Muscle of leg (tissue), 11 donors: ENCODE data around the gene C3orf20. TPM values are rescaled to one million over a fixed set of nuclear protein-coding genes. Genes with fewer than 3 reads are reported as not detected.

Source experiments
- DNase-seq: peaks from one replicate; pipeline ENCODE4 v3.0.0; 2013
- H3K27ac ChIP-seq: one replicate; pipeline ENCODE4 v1.5.1; 2013; ENCODE audit warnings: mild to moderate bottlenecking, low read length, control low read depth
- H3K27me3 ChIP-seq: one replicate; pipeline ENCODE4 v1.6.1; 2013; ENCODE audit warnings: low read length; ENCODE audit not compliant: control insufficient read depth, insufficient read depth
- H3K36me3 ChIP-seq: one replicate; pipeline ENCODE4 v1.6.1; 2013; ENCODE audit warnings: low read length; ENCODE audit not compliant: control insufficient read depth, insufficient read depth
- H3K4me1 ChIP-seq: one replicate; pipeline ENCODE4 v1.6.1; 2013; ENCODE audit warnings: low read length; ENCODE audit not compliant: control insufficient read depth, insufficient read depth
- H3K4me3 ChIP-seq: one replicate; pipeline ENCODE4 v1.5.1; 2013; ENCODE audit warnings: low read length, control low read depth
- H3K9me3 ChIP-seq: replicated peaks from 2 replicates; pipeline ENCODE4 v1.6.1; 2013; ENCODE audit warnings: low read depth, low read length; ENCODE audit not compliant: control insufficient read depth
- WGBS: methylation state at CpG from one replicate; pipeline ENCODE4 v1.1.5; 2013; ENCODE audit warnings: missing lambda C conversion rate; ENCODE audit not compliant: insufficient coverage; 5-methylcytosine and 5-hydroxymethylcytosine counted together
- polyA plus RNA-seq, 8 donors: library from polyadenylated mRNA; unstranded; fragments of 120-200 nt; gene quantifications; one replicate each; pipeline versions ENCODE4 v1.2.1 to v1.2.3, GENCODE V29; 2013; ENCODE audit warnings: inconsistent platforms in 1 of 8, low replicate concordance in 1 of 8; ENCODE audit not compliant: insufficient read length in 8 of 8, insufficient read depth in 1 of 8
- total RNA-seq: library from RNA; stranded (reverse); fragments of 120-200 nt; gene quantifications from one replicate; pipeline ENCODE4 v1.2.4, GENCODE V29; 2013

The C3orf20 gene
- total and polyA plus RNA-seq, 9 donors = 0.05 to 0.35 (median 0.15) TPM

DNA sequence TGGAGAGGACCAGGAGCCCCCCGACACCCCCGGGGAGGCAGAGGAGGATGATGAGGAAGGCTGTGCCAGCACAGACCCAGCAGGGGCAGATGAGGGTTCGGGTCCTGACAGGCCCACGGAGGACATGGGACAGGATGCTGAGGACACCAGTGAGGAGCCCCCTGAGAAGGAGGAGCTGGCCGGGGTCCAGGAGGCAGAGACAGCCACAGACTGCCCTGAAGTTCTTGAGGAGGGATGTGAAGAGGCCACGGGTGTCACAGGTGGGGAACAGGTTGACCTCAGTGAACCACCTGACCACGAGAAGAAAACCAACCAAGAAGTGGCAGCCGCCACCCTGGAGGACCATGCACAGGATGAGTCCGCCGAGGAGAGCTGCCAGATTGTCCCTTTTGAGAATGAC, 144.7 kb downstream of the C3orf20 start:
- no peaks in the 10 kb centered on the region for H3K4me1 ChIP-seq

DNA sequence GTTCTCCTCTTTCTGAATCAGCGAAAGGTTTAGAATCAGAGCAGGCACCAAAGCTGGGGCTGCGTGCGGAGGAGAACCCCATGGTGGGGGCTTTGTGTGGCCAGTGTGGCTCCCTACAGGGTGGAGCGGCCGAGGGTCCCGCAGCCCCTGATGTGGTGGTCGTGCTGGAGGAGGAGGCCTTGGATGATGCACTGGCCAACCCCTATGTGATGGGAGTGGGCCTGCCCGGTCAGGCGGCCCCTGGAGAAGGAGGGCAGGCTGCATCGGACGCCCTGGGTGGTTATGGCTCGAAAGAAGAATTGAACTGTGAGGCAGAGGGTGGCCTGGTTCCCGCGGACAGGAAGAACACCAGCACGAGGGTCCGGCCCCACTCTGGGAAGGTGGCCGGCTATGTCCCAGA, 145.2 kb downstream of the C3orf20 start:
- WGBS = 94% methylated on average over 17 of the region's 17 CpGs
- peaks cover 3% of the 10 kb centered on the region for H3K27me3 ChIP-seq
- no peaks in the 10 kb centered on the region for H3K4me1 ChIP-seq
- no peaks in the 10 kb centered on the region for H3K9me3 ChIP-seq
- no peak for DNase-seq
- H3K27ac ChIP-seq = no peak overlapping the region
- no peak overlapping the region for H3K4me3 ChIP-seq
- H3K36me3 ChIP-seq = peaks cover 7% of the 10 kb centered on the region

More for the DNA sequence above, 144.7 kb downstream of the C3orf20 start:
- Histone ChIP-seq H3K27me3 (peaks cover 6% of the 10 kb centered on the region), H3K9me3 (no peaks in the 10 kb centered on the region), H3K27ac (no peak overlapping the region), H3K36me3 (peaks cover 7% of the 10 kb centered on the region), H3K4me3 (no peak overlapping the region)
- no peak for DNase-seq
- 91% methylated on average over 10 of the region's 10 CpGs for WGBS

DNA sequence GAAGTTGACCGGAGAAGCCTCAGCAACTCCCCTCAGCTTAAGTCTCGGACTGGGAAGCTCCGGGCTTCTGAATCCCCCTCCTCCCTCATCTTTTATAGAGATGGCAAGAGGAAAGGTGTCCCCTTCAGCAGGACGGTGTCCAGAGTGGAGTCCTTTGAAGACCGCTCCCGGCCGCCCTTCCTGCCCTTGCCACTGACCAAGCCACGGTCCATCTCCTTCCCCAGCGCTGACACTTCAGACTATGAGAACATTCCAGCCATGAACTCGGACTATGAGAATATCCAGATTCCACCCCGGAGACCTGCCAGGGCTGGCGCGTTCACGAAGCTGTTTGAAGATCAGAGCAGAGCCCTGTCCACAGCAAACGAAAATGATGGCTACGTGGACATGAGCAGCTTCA, 146.2 kb downstream of the C3orf20 start:
- H3K9me3 ChIP-seq = no peaks in the 10 kb centered on the region
- no peak overlapping the region for H3K27ac ChIP-seq
- peaks cover 4% of the 10 kb centered on the region for H3K27me3 ChIP-seq
- no peaks in the 10 kb centered on the region for H3K4me1 ChIP-seq
- H3K4me3 ChIP-seq = no peak overlapping the region
- WGBS = 80% methylated on average over 11 of the region's 16 CpGs
- peaks cover 7% of the 10 kb centered on the region for H3K36me3 ChIP-seq
- DNase-seq = no peak

DNA sequence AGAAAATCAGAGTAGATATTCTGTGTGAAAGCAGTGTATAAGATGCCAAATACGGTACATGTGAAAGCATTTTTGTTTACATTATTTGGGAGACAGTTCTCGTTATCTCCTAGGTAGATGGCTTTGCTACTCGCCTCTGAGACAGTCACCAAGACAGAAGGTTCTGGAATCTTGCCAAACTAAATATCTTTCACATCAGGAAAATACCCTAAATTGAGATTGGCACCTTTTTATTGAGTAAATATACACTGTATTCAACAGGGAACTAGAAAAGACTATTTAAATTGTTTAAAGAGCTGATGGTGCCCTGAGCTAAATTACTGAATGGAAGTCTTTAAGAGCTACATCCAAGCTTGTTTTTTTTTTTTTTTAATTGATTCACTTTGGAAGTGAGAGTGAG, 147.2 kb downstream of the C3orf20 start:
- H3K4me1 ChIP-seq = no peaks in the 10 kb centered on the region
- no peaks in the 10 kb centered on the region for H3K9me3 ChIP-seq
- WGBS = no CpG with 5 or more reads among the region's 3 CpGs
- H3K27ac ChIP-seq = no peak overlapping the region
- H3K27me3 ChIP-seq = peaks cover 5% of the 10 kb centered on the region
- H3K36me3 ChIP-seq = peaks cover 7% of the 10 kb centered on the region
- DNase-seq = no peak
- H3K4me3 ChIP-seq = no peak overlapping the region

Other genes starting within 250 kb of the C3orf20 start
- 14.9 TPM for gene GRIP2, start 134.8 kb upstream of the C3orf20 start, total RNA-seq
- gene GRIP2, start 134.8 kb upstream of the C3orf20 start, polyA plus RNA-seq = 10 to 100 TPM in 6 of 8 donors, 1 to 10 TPM in 2; 9.7 to 33.4 (median 21.1) TPM
- gene CCDC174, start 23.4 kb upstream of the C3orf20 start, total RNA-seq = 21.0 TPM
- 10 to 100 TPM; 14.8 to 19.6 (median 17.2) TPM for gene CCDC174, start 23.4 kb upstream of the C3orf20 start, polyA plus RNA-seq
- 14.1 TPM for gene FGD5, start 143.8 kb downstream of the C3orf20 start, total RNA-seq
- 10 to 100 TPM; 16.4 to 26.4 (median 20.1) TPM for gene FGD5, start 143.8 kb downstream of the C3orf20 start, polyA plus RNA-seq